LNCAP (cell line): ENCODE measurements around the gene GRIK4.

Experiments used
- TF ChIP-seq, protein P1 (sequence below): fragments of 450-650 bp; IDR thresholded peaks from 2 replicates; pipeline ENCODE4 v1.5.1; 2017; ENCODE audit warnings: mild to moderate bottlenecking

Gene GRIK4

GRCh38 chr11:120842195-120842594, 330.6 kb downstream of the GRIK4 start:
- TF ChIP-seq, protein P1, sequence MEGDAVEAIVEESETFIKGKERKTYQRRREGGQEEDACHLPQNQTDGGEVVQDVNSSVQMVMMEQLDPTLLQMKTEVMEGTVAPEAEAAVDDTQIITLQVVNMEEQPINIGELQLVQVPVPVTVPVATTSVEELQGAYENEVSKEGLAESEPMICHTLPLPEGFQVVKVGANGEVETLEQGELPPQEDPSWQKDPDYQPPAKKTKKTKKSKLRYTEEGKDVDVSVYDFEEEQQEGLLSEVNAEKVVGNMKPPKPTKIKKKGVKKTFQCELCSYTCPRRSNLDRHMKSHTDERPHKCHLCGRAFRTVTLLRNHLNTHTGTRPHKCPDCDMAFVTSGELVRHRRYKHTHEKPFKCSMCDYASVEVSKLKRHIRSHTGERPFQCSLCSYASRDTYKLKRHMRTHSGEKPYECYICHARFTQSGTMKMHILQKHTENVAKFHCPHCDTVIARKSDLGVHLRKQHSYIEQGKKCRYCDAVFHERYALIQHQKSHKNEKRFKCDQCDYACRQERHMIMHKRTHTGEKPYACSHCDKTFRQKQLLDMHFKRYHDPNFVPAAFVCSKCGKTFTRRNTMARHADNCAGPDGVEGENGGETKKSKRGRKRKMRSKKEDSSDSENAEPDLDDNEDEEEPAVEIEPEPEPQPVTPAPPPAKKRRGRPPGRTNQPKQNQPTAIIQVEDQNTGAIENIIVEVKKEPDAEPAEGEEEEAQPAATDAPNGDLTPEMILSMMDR, result no peak

DNA sequence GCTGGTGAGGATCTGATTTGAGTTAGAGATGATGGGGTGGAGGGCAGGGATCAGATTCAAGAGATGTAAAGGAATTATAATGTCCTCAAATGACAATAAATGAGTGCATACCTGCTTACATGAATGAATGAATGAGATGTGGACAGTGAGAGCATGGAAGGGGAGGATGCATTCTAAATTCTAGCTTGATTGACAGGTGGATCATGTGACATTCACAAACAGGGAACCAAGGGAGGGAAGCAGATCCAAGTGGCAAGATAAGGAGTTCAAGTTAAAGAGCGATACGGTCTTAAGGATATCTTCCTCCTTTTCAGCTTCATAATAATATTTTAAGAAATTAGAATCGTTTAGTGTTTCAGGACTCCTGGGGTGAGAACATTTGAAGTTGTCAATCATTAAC, 341.9 kb downstream of the GRIK4 start:
- TF ChIP-seq, protein P1, result no peak

DNA sequence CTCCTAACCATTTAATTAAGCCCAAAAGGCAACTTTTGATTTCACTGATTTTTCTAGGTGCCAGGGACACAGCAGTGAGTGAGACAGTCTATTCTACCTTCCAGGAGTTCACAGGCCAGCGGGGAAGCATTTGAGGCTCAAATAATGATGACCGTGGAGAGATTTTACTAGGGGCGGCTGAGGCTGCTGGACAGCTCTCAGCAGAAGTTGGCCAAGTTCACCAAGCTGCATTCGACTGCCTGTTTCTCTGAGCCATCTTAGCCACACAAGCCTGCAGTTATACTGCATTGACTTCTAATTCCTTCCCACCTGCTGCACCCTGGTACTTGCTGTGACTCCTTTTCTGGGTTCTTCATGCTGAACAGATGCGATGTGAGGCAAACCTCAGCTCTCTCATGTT, 343.4 kb downstream of the GRIK4 start:
- TF ChIP-seq, protein P1, result no peak

- TF ChIP-seq, protein P1, result no peak
These were observed 346.0 kb downstream of the GRIK4 start for GRCh38 chr11:120857508-120857907.

DNA sequence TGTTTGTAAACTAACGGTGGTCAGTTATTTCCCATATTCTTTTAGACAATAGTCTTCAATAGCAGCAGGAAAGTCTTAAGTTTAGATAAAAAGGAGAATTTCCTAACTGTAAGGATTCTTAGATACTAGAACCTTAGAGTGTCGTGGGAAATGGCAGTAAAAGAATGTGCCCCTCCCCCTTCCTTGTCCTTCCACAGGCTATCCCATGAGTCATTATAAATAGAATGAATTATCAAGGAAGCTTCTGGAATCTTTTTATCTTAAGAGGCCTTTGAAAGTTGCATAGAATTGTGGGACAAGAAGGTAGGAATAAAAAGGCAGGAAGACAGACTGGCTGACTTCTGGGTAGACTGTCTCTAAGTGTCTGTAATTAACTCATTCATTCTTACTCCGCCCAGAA, 347.2 kb downstream of the GRIK4 start:
- TF ChIP-seq, protein P1, result no peak

DNA sequence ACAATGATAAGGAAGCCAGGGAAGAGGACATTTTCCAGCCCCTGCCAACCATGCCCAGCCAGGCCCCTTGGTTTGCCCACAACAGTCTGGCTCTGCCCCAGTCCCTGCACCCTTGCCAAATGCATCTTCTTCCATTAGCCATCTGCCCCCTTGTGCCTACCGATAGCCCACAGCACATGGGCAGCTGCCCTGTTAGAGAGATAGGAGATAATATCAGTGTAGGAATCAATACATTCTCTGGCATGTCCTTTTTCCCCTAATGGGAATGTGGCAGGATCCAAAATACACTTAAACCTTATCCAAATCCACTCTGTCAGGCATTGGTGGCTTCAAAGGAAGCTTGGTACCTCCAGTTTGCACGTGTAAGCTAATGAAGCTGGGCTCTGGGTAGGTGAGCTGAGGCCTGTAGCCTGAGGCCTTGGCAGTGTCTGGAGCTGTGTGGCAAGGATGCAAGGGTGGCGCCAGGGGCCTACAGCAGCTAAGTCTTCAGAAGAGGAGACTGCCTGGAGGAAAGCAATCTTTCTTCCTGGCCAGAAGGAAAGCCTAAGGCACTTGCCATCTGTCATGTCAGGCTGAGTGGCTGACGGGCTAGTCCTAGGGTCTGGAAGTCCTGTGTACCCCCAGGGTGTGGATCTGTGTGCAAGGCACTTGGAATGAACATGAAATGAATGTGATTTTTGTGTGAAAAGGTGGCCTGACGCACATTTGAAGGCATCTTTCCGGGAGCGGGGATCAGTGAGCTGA, 348.2 kb downstream of the GRIK4 start:
- TF ChIP-seq, protein P1, result no peak

DNA sequence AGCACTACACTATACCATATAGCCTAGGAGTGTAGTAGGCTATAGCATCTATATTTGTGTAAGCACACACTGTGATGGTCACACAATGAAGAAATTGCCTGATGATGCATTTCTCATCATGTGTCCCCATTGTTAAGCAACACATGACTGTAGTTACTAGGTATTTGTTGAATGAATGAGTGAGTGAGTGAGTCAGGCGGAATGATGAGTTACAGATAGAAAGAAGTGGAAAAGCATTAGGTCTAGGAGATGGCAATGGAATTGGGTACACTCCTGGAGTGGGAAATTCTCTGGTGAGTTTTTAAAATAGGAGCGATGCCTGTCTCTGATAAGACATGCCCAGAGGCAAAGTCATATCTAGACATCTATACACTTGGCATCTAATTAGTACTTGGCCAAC, 351.8 kb downstream of the GRIK4 start:
- TF ChIP-seq, protein P1, result no peak

GRCh38 chr11:120867024-120867423, 355.5 kb downstream of the GRIK4 start:
- TF ChIP-seq, protein P1, result no peak
